Measurements from ENCODE around the gene OSMR. TPM values are rescaled to one million over a fixed set of nuclear protein-coding genes. Genes with fewer than 3 reads are reported as not detected.
"Not testable (repeated sequence)": the region's sequence is repeated elsewhere in the genome, so short reads cannot be mapped to it uniquely, and the experiment has no call there.

OSMR gene
- total RNA-seq, 1 donor from 2014 or later, result 5.0 TPM

- H3K36me3 Mint-ChIP-seq, result peaks cover 4% of the 10 kb centered on the region
- no peak overlapping the region for H3K27ac Mint-ChIP-seq
- H3K4me1 Mint-ChIP-seq, result peaks cover 7% of the 10 kb centered on the region
- no peak for DNase-seq (ENCODE audit: low spot score in 2 of 2, unreplicated experiment in 2 of 2)
- H3K27me3 Mint-ChIP-seq (ENCODE audit: low read depth), result peaks cover 2% of the 10 kb centered on the region
- H3K9me3 Mint-ChIP-seq, result peaks cover 33% of the 10 kb centered on the region
- no peak overlapping the region for H3K4me3 Mint-ChIP-seq
- TF ChIP-seq, protein P1, sequence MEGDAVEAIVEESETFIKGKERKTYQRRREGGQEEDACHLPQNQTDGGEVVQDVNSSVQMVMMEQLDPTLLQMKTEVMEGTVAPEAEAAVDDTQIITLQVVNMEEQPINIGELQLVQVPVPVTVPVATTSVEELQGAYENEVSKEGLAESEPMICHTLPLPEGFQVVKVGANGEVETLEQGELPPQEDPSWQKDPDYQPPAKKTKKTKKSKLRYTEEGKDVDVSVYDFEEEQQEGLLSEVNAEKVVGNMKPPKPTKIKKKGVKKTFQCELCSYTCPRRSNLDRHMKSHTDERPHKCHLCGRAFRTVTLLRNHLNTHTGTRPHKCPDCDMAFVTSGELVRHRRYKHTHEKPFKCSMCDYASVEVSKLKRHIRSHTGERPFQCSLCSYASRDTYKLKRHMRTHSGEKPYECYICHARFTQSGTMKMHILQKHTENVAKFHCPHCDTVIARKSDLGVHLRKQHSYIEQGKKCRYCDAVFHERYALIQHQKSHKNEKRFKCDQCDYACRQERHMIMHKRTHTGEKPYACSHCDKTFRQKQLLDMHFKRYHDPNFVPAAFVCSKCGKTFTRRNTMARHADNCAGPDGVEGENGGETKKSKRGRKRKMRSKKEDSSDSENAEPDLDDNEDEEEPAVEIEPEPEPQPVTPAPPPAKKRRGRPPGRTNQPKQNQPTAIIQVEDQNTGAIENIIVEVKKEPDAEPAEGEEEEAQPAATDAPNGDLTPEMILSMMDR (IDR thresholded peaks at IDR 0.05; ENCODE audit: unreplicated experiment), result no peak
Observed at GRCh38 chr5:38856660-38857059, 10.8 kb downstream of the OSMR start.

DNA sequence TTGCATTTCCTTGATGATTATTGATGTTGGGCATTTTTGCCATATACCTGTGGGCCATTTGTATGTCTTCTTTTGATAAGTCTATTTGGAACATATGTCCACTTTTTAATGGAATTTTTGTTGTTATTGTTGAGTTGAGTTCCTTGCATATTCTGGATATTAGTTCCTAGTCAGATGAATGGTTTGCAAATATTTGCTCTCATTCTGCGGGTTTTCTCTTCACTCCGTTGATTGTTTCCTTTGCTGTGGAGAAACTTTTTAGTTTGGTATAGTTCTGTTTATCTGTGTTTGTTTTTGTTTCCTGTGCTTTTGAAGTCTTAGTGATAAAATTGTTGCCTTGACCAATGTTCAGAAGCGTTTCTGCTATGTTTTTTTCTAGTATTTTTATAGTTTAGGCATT is 13.0 kb downstream of the OSMR start:
- DNase-seq (ENCODE audit: low spot score in 2 of 2, unreplicated experiment in 2 of 2), result no peak
- no peaks in the 10 kb centered on the region for H3K27me3 Mint-ChIP-seq (ENCODE audit: low read depth)
- TF ChIP-seq, protein P1 (IDR thresholded peaks at IDR 0.05; ENCODE audit: unreplicated experiment), result no peak
- H3K4me1 Mint-ChIP-seq, result peaks cover 7% of the 10 kb centered on the region
- H3K4me3 Mint-ChIP-seq, result no peak overlapping the region
- H3K27ac Mint-ChIP-seq, result no peak overlapping the region
- H3K36me3 Mint-ChIP-seq, result peaks cover 5% of the 10 kb centered on the region
- H3K9me3 Mint-ChIP-seq, result peaks cover 29% of the 10 kb centered on the region

- not testable (repeated sequence) for H3K4me1 Mint-ChIP-seq; H3K36me3 Mint-ChIP-seq; H3K27me3 Mint-ChIP-seq (ENCODE audit: low read depth); H3K4me3 Mint-ChIP-seq; DNase-seq (ENCODE audit: low spot score in 2 of 2, unreplicated experiment in 2 of 2); H3K27ac Mint-ChIP-seq
- peaks cover 46% of the 10 kb centered on the region for H3K9me3 Mint-ChIP-seq
Observed at GRCh38 chr5:38861986-38862770, 16.4 kb downstream of the OSMR start.

DNA sequence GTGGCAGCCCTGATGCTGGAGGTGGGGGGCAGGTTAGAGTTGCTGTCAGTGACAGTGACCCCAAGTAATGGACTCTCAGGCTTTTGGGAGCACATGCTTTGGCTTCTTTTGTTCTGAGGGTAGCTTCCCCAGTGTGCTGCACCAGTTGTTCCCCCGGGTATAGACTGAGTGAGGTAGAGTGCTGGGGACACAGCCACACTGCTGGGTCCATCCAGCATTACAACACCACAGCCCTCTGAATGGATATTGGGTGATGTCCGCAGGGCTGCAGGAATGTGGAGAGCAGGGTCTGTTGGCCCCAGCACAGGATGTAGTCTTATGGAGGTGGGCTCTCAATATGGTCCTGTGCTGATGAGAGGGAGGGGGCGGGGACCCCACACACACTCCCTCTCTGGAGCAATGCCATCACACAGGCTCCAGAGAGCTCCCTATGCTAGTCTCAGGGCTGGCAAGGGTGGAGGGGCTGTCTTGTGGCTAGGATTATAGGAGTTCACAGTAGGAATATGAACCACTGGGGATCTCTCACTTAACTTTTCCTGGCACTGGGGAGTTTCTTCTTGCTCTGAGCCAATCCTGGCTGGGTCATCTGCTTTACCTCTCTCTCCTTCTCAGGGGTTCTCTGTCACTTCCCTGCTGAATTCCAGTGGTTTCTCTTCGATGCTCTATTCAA is 20.7 kb downstream of the OSMR start:
- TF ChIP-seq, protein P1 (IDR thresholded peaks at IDR 0.05; ENCODE audit: unreplicated experiment), result no peak
- no peaks in the 10 kb centered on the region for H3K27me3 Mint-ChIP-seq (ENCODE audit: low read depth)
- peaks cover 6% of the 10 kb centered on the region for H3K36me3 Mint-ChIP-seq
- peaks cover 31% of the 10 kb centered on the region for H3K9me3 Mint-ChIP-seq
- no peak for DNase-seq (ENCODE audit: low spot score in 2 of 2, unreplicated experiment in 2 of 2)
- H3K4me3 Mint-ChIP-seq, result no peak overlapping the region
- H3K27ac Mint-ChIP-seq, result no peak overlapping the region
- H3K4me1 Mint-ChIP-seq, result peaks cover 10% of the 10 kb centered on the region

DNA sequence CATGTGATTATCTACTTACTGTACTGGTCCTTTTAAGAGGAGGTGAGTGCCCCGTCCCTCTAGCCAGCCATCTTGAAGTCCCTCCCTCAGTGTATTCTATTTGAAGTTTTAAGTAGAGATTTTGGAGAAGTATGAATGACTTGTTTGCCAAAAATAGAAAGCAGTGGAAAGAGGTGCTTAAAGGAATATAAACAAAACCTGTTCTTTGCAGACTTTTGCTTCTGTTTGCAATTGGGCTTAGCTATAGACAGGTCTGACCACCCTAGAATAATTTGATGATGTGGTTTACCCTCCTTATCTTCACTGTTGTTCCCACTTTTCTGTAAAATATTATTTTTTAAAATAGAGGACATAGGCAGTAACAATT is 21.2 kb downstream of the OSMR start:
- peaks cover 31% of the 10 kb centered on the region for H3K9me3 Mint-ChIP-seq
- TF ChIP-seq, protein P1 (IDR thresholded peaks at IDR 0.05; ENCODE audit: unreplicated experiment), result no peak
- no peak for DNase-seq (ENCODE audit: low spot score in 2 of 2, unreplicated experiment in 2 of 2)
- H3K36me3 Mint-ChIP-seq, result peaks cover 6% of the 10 kb centered on the region
- H3K4me1 Mint-ChIP-seq, result peaks cover 10% of the 10 kb centered on the region
- no peaks in the 10 kb centered on the region for H3K27me3 Mint-ChIP-seq (ENCODE audit: low read depth)
- H3K27ac Mint-ChIP-seq, result no peak overlapping the region
- H3K4me3 Mint-ChIP-seq, result no peak overlapping the region

- TF ChIP-seq, protein P1 (IDR thresholded peaks at IDR 0.05; ENCODE audit: unreplicated experiment), result no peak
- Mint-ChIP-seq H3K4me1 (peaks cover 10% of the 10 kb centered on the region), H3K4me3 (no peak overlapping the region), H3K36me3 (peaks cover 6% of the 10 kb centered on the region), H3K9me3 (peaks cover 31% of the 10 kb centered on the region), H3K27me3 (ENCODE audit: low read depth) (no peaks in the 10 kb centered on the region), H3K27ac (no peak overlapping the region)
- DNase-seq (ENCODE audit: low spot score in 2 of 2, unreplicated experiment in 2 of 2), result no peak
Observed at GRCh38 chr5:38867416-38867815, 21.6 kb downstream of the OSMR start.

Data from mesothelial cell of epicardium (in vitro differentiated cells).